Astrocyte (in vitro differentiated cells and primary cell): ENCODE data around the gene MRPL42. TPM values are rescaled to one million over a fixed set of nuclear protein-coding genes. Genes with fewer than 3 reads are reported as not detected.
"Not testable (repeated sequence)": the region's sequence is repeated elsewhere in the genome, so short reads cannot be mapped to it uniquely, and the experiment has no call there.

Source experiments
- DNase-seq: peaks from one replicate; pipeline ENCODE4 v3.0.0-alpha.2; 2010; ENCODE audit warnings: low read depth
- FAIRE-seq: peaks from 2 replicates; lab custom pipeline; 2011; peaks lifted over from hg19 to GRCh38; lab: Jason Lieb, UNC
- H2AFZ ChIP-seq: 2 replicates; pipeline ENCODE4 v1.6.0; 2012; ENCODE audit warnings: low read depth, low read length, inconsistent platforms
- H3K27ac ChIP-seq: 2 replicates; pipeline ENCODE4 v1.5.1; 2011; ENCODE audit warnings: low read depth, low read length, inconsistent platforms
- H3K27me3 ChIP-seq: 2 replicates; pipeline ENCODE4 v1.6.0; 2011; ENCODE audit warnings: low read length, inconsistent platforms; ENCODE audit not compliant: insufficient read depth
- H3K36me3 ChIP-seq: 2 replicates; pipeline ENCODE4 v1.5.1; 2011; ENCODE audit warnings: low read length, inconsistent platforms; ENCODE audit not compliant: insufficient read depth
- H3K4me1 ChIP-seq: 2 replicates; pipeline ENCODE4 v1.5.1; 2011; ENCODE audit warnings: low read length, inconsistent platforms; ENCODE audit not compliant: insufficient read depth
- H3K4me2 ChIP-seq: 2 replicates; pipeline ENCODE4 v1.6.0; 2012; ENCODE audit warnings: low read length, inconsistent platforms
- H3K4me3 ChIP-seq: 2 replicates; pipeline ENCODE4 v1.5.1; 2011; ENCODE audit warnings: low read depth, mild to moderate bottlenecking, low read length, inconsistent platforms; ENCODE audit not compliant: insufficient read depth
- H3K79me2 ChIP-seq: 2 replicates; pipeline ENCODE4 v1.6.0; 2012; ENCODE audit warnings: mild to moderate bottlenecking, low read length, inconsistent platforms; ENCODE audit not compliant: insufficient read depth
- H3K9ac ChIP-seq: 2 replicates; pipeline ENCODE4 v1.6.0; 2012; ENCODE audit warnings: mild to moderate bottlenecking, low read length, inconsistent platforms
- H3K9me3 ChIP-seq: 2 replicates; pipeline ENCODE4 v1.5.1; 2012; ENCODE audit warnings: low read depth, mild to moderate bottlenecking, low read length, inconsistent platforms; ENCODE audit not compliant: insufficient read depth
- H4K20me1 ChIP-seq: 2 replicates; pipeline ENCODE4 v1.6.0; 2012; ENCODE audit warnings: low read length, inconsistent platforms; ENCODE audit not compliant: insufficient read depth
- H3K27ac Mint-ChIP-seq: one replicate; pipeline ENCODE4 v1.8.0; 2021; ENCODE audit warnings: mild to moderate bottlenecking, mixed read lengths; ENCODE audit not compliant: unreplicated experiment
- H3K27me3 Mint-ChIP-seq: one replicate; pipeline ENCODE4 v1.8.0; 2021; ENCODE audit warnings: low read depth, mixed read lengths; ENCODE audit not compliant: unreplicated experiment
- H3K36me3 Mint-ChIP-seq: one replicate; pipeline ENCODE4 v1.8.0; 2021; ENCODE audit warnings: low read depth, mixed read lengths; ENCODE audit not compliant: unreplicated experiment
- H3K4me1 Mint-ChIP-seq: one replicate; pipeline ENCODE4 v1.8.0; 2021; ENCODE audit warnings: low read depth, mixed read lengths; ENCODE audit not compliant: unreplicated experiment
- H3K4me3 Mint-ChIP-seq: one replicate; pipeline ENCODE4 v1.8.0; 2021; ENCODE audit warnings: mild to moderate bottlenecking, moderate library complexity, mixed read lengths; ENCODE audit not compliant: unreplicated experiment
- H3K9me3 Mint-ChIP-seq: one replicate; pipeline ENCODE4 v1.8.0; 2021; ENCODE audit warnings: mild to moderate bottlenecking, mixed read lengths; ENCODE audit not compliant: unreplicated experiment
- EZH2 ChIP-seq: IDR thresholded peaks from 2 replicates; pipeline ENCODE4 v1.6.1; 2012; ENCODE audit warnings: mild to moderate bottlenecking, low read length, inconsistent platforms; ENCODE audit not compliant: insufficient read depth
- total RNA-seq: library from RNA; stranded (reverse); gene quantifications from 2 replicates; pipeline ENCODE4 v1.2.1, GENCODE V29; 2021
- TF ChIP-seq, protein P1 (sequence below): IDR thresholded peaks from 2 replicates; pipeline ENCODE4 v1.5.1; 2011; ENCODE audit warnings: low read depth, mild to moderate bottlenecking, inconsistent platforms, low read length, moderate library complexity; ENCODE audit not compliant: insufficient read depth

The MRPL42 gene
- total RNA-seq, 1 donor from 2014 or later: 65.6 TPM

DNA sequence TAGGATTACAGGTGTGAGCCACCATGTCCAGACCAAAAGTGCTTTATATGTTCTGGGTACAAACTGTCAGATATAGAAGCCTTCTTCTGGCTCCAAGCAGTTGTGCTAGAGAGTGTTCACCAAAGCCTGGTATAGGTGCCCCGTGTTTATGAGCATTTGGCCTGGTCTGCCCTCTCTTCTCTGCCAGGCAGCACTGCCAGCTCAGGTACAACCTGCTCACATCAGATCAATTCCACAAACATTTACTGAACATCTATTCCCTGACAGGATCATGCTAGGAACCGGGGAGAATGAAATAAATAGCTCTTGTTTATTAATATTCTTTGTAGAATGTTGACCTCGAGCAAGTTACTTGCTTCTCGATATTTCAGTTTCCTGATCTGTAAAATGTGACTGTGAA, 85.1 kb downstream of the MRPL42 start:
- no peak overlapping the region for H3K4me3 ChIP-seq
- Mint-ChIP-seq H3K27ac (no peak overlapping the region), H3K27me3 (peaks cover 2% of the 10 kb centered on the region), H3K4me3 (no peak overlapping the region), H3K4me1 (no peaks in the 10 kb centered on the region), H3K36me3 (peaks cover 3% of the 10 kb centered on the region), H3K9me3 (no peaks in the 10 kb centered on the region)
- no peaks in the 10 kb centered on the region for H3K79me2 ChIP-seq
- no peaks in the 10 kb centered on the region for H3K9me3 ChIP-seq
- no peak overlapping the region for H3K27ac ChIP-seq
- H3K36me3 ChIP-seq: no peaks in the 10 kb centered on the region
- no peaks in the 10 kb centered on the region for H4K20me1 ChIP-seq
- DNase-seq (no peak), FAIRE-seq (no peak)
- TF ChIP-seq EZH2: no peak
- TF ChIP-seq, protein P1, sequence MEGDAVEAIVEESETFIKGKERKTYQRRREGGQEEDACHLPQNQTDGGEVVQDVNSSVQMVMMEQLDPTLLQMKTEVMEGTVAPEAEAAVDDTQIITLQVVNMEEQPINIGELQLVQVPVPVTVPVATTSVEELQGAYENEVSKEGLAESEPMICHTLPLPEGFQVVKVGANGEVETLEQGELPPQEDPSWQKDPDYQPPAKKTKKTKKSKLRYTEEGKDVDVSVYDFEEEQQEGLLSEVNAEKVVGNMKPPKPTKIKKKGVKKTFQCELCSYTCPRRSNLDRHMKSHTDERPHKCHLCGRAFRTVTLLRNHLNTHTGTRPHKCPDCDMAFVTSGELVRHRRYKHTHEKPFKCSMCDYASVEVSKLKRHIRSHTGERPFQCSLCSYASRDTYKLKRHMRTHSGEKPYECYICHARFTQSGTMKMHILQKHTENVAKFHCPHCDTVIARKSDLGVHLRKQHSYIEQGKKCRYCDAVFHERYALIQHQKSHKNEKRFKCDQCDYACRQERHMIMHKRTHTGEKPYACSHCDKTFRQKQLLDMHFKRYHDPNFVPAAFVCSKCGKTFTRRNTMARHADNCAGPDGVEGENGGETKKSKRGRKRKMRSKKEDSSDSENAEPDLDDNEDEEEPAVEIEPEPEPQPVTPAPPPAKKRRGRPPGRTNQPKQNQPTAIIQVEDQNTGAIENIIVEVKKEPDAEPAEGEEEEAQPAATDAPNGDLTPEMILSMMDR: no peak
- H3K27me3 ChIP-seq: no peaks in the 10 kb centered on the region
- H3K4me2 ChIP-seq: no peak overlapping the region
- H3K9ac ChIP-seq: no peak overlapping the region
- no peak overlapping the region for H2AFZ ChIP-seq
- H3K4me1 ChIP-seq: no peaks in the 10 kb centered on the region

DNA sequence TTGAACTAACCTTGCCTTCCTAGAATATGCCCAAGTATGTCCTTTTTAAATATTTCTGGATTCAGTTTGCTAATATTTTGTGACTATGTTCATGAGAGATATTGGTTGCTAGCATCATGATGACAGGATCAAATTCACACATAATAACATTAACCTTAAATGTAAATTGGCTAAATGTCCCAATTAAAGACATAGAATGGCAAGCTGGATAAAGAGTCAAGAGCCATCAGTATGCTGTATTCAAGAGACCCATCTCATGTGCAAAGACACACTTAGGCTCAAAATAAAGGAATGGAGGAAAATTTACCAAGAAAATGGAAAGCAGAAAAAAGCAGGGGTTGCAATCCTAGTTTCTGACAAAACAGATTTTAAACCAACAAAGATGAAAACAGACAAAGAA, 90.6 kb downstream of the MRPL42 start:
- H3K4me3 ChIP-seq, H3K9ac ChIP-seq, H3K27me3 ChIP-seq, H3K27me3 Mint-ChIP-seq, H3K36me3 ChIP-seq, H4K20me1 ChIP-seq, FAIRE-seq, H3K4me3 Mint-ChIP-seq, DNase-seq, H3K4me1 ChIP-seq, H2AFZ ChIP-seq, H3K4me2 ChIP-seq, H3K4me1 Mint-ChIP-seq, H3K27ac Mint-ChIP-seq, H3K27ac ChIP-seq, H3K36me3 Mint-ChIP-seq, H3K9me3 ChIP-seq, H3K79me2 ChIP-seq: not testable (repeated sequence)
- H3K9me3 Mint-ChIP-seq: peaks cover 15% of the 10 kb centered on the region

DNA sequence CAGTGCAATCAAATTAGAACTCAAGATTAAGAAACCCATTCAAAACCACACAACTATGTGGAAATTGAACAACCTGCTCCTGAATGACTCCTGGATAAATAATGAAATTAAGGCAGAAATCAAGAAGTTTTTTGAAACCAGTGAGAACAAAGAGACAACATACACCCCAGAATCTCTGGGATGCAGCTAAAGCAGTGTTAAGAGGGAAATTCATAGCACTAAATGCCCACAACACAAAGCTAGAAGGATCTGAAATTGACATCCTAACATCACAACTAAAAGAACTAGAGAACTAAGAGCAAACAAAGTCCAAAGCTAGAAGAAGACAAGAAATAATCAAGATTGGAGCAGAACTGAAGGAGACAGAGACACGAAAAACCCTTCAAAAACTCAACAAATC, 91.4 kb downstream of the MRPL42 start:
- H3K4me1 Mint-ChIP-seq, H3K4me1 ChIP-seq, FAIRE-seq, H3K27ac Mint-ChIP-seq, H3K27ac ChIP-seq, H3K4me2 ChIP-seq, H4K20me1 ChIP-seq, H3K36me3 Mint-ChIP-seq, H3K4me3 Mint-ChIP-seq, H3K36me3 ChIP-seq, H3K27me3 ChIP-seq, H3K9me3 ChIP-seq, H3K27me3 Mint-ChIP-seq, H3K79me2 ChIP-seq, H2AFZ ChIP-seq, DNase-seq, H3K4me3 ChIP-seq, H3K9ac ChIP-seq: not testable (repeated sequence)
- peaks cover 15% of the 10 kb centered on the region for H3K9me3 Mint-ChIP-seq
